Fibroblast of lung (primary cell): ENCODE measurements around the gene NMT1. TPM values are rescaled to one million over a fixed set of nuclear protein-coding genes. Genes with fewer than 3 reads are reported as not detected.

Experiments used
- DNase-seq, 2 donors: peaks; one replicate each; pipeline versions ENCODE4 v3.0.0 to v3.0.0-alpha.2; 2010; ENCODE audit warnings: low read depth in 2 of 2
- H2AFZ ChIP-seq: 2 replicates; pipeline ENCODE4 v1.5.1; 2012; ENCODE audit warnings: low read length, control low read depth, inconsistent platforms
- H3K27ac ChIP-seq: 2 replicates; pipeline ENCODE4 v1.5.1; 2011; ENCODE audit warnings: low read length, control low read depth; ENCODE audit not compliant: insufficient read depth
- H3K27me3 ChIP-seq: 2 replicates; pipeline ENCODE4 v1.5.1; 2011; ENCODE audit warnings: mild to moderate bottlenecking, low read length; ENCODE audit not compliant: control insufficient read depth, insufficient read depth
- H3K36me3 ChIP-seq: 2 replicates; pipeline ENCODE4 v1.5.1; 2011; ENCODE audit warnings: low read length; ENCODE audit not compliant: control insufficient read depth, insufficient read depth
- H3K4me1 ChIP-seq: 2 replicates; pipeline ENCODE4 v1.5.1; 2011; ENCODE audit warnings: low read length; ENCODE audit not compliant: control insufficient read depth, insufficient read depth; ENCODE audit errors: extremely low read depth
- H3K4me2 ChIP-seq: 2 replicates; pipeline ENCODE4 v1.5.1; 2011; ENCODE audit warnings: low read length, control low read depth; ENCODE audit not compliant: insufficient read depth; ENCODE audit errors: extremely low read depth
- H3K4me3 ChIP-seq, 4 experiments: fragments of 200-600 bp in 1 of 4; sonication (generic) in 1 of 4; replicated peaks in 1 of 4; 2 replicates each; pipeline ENCODE4 v1.5.1; 2011 to 2016; ENCODE audit warnings: low read length in 4 of 4, low read depth in 3 of 4, mild to moderate bottlenecking in 3 of 4, control low read depth in 2 of 4, inconsistent platforms in 1 of 4, mixed read lengths in 1 of 4; ENCODE audit not compliant: insufficient read depth in 1 of 4; ENCODE audit errors: control extremely low read depth in 1 of 4
- H3K79me2 ChIP-seq: 2 replicates; pipeline ENCODE4 v1.5.1; 2012; ENCODE audit warnings: mild to moderate bottlenecking, low read length, inconsistent platforms; ENCODE audit not compliant: control insufficient read depth, insufficient read depth
- H3K9ac ChIP-seq: 2 replicates; pipeline ENCODE4 v1.5.1; 2011; ENCODE audit warnings: mild to moderate bottlenecking, low read length, control low read depth; ENCODE audit not compliant: insufficient read depth
- H3K9me3 ChIP-seq: 2 replicates; pipeline ENCODE4 v1.5.1; 2012; ENCODE audit warnings: low read depth, low read length; ENCODE audit not compliant: control insufficient read depth, insufficient read depth
- H4K20me1 ChIP-seq: 2 replicates; pipeline ENCODE4 v1.5.1; 2011; ENCODE audit warnings: low read length; ENCODE audit not compliant: control insufficient read depth, insufficient read depth; ENCODE audit errors: extremely low read depth
- EZH2 ChIP-seq: IDR thresholded peaks from 2 replicates; pipeline ENCODE4 v1.5.1; 2012; ENCODE audit warnings: low read length, control low read depth, mild to moderate bottlenecking; ENCODE audit errors: missing control alignments
- polyA plus RNA-seq, 2 donors: library from polyadenylated mRNA; depleted of rRNA in 1 of 2; stranded (reverse) in 1 of 2; unstranded in 1 of 2; fragments of >200 nt; gene quantifications; 2 replicates each; pipeline ENCODE4 v1.2.1, GENCODE V29; 2011 to 2012; ENCODE audit warnings: missing spikeins in 1 of 2
- total RNA-seq: library from RNA; depleted of rRNA; stranded (reverse); fragments of >200 nt; gene quantifications from 2 replicates; pipeline ENCODE4 v1.2.1, GENCODE V29; 2014
- TF ChIP-seq, protein P1 (sequence below), 2 donors: IDR thresholded peaks in 1 of 2; conservative IDR thresholded peaks in 1 of 2; 1 replicate in 1 of 2; 2 replicates in 1 of 2; pipeline ENCODE4 v1.5.1; 2011 to 2012; ENCODE audit warnings: low read length in 2 of 2, control low read depth in 1 of 2, inconsistent platforms in 1 of 2, low read depth in 1 of 2, mild to moderate bottlenecking in 1 of 2

NMT1 gene
- total and polyA plus RNA-seq, 2 donors (not counting 1 experiment from before 2014, with no cell fraction given): 46.2 to 124 TPM

DNA sequence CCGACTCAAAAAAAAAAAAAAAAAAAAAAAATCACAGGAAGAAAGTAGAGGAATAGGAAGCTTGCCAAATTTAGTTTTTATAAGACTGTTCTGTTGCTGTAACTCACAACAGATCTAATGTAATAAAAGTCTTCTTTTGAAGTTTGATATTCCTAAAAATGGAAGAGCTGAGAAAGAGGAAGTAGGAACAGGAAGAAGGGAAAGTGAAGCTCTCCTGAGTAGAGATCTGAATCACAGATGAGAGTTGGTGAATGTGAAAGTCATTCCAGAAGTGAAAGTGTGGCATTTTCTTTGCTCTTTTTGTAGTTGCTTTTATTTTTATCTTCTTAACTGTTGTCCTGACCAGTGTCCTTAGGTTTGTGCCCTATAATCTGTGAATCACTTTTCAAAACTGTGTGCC, 2.1 kb downstream of the NMT1 start:
- Histone ChIP-seq H3K27me3 (no peaks in the 10 kb centered on the region), H2AFZ (no peak overlapping the region), H3K4me2 (peak overlapping the region; percentile 34), H3K27ac (no peak overlapping the region), H3K4me1 (peaks cover 11% of the 10 kb centered on the region), H3K36me3 (no peaks in the 10 kb centered on the region), H3K4me3 (peak overlapping the region in 1 of 4 experiments; percentile 10), H3K9me3 (no peaks in the 10 kb centered on the region), H3K9ac (no peak overlapping the region), H4K20me1 (no peaks in the 10 kb centered on the region), H3K79me2 (peaks cover 77% of the 10 kb centered on the region)
- TF ChIP-seq EZH2: no peak
- TF ChIP-seq, protein P1, sequence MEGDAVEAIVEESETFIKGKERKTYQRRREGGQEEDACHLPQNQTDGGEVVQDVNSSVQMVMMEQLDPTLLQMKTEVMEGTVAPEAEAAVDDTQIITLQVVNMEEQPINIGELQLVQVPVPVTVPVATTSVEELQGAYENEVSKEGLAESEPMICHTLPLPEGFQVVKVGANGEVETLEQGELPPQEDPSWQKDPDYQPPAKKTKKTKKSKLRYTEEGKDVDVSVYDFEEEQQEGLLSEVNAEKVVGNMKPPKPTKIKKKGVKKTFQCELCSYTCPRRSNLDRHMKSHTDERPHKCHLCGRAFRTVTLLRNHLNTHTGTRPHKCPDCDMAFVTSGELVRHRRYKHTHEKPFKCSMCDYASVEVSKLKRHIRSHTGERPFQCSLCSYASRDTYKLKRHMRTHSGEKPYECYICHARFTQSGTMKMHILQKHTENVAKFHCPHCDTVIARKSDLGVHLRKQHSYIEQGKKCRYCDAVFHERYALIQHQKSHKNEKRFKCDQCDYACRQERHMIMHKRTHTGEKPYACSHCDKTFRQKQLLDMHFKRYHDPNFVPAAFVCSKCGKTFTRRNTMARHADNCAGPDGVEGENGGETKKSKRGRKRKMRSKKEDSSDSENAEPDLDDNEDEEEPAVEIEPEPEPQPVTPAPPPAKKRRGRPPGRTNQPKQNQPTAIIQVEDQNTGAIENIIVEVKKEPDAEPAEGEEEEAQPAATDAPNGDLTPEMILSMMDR (conservative IDR thresholded peaks at IDR 0.05 in 1 of 2, IDR thresholded peaks at IDR 0.05 in 1 of 2; ENCODE audit: low read depth in 1 of 2, low read length in 2 of 2): no peak
- DNase-seq: no peak

DNA sequence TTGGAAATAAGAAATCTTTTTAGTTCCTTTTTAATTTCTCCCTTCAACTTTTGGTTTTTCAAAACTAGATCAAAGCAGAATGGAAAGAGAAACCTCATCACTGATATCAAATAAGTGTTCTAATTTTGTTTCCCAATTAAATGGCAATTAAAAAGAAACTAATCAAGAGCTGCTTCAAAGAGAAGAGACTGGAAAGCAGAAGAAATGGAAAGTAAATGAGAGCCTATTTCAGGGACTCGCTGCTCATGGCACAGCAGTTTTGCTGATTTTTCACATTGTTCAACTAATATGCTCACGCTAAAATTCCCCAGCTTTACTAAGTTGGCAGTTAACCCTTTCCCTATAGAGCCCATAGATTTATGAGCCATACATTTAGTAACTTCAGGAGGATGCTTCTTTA, 6.5 kb downstream of the NMT1 start:
- H3K27ac ChIP-seq: no peak overlapping the region
- H3K79me2 ChIP-seq: peaks cover 79% of the 10 kb centered on the region
- H4K20me1 ChIP-seq: no peaks in the 10 kb centered on the region
- no peak overlapping the region for H3K4me2 ChIP-seq
- peaks cover 2% of the 10 kb centered on the region for H3K36me3 ChIP-seq
- H3K4me1 ChIP-seq: peaks cover 3% of the 10 kb centered on the region
- H3K9me3 ChIP-seq: no peaks in the 10 kb centered on the region
- H3K4me3 ChIP-seq: no peak overlapping the region
- TF ChIP-seq, protein P1 (conservative IDR thresholded peaks at IDR 0.05 in 1 of 2, IDR thresholded peaks at IDR 0.05 in 1 of 2; ENCODE audit: low read depth in 1 of 2, low read length in 2 of 2): no peak
- TF ChIP-seq EZH2: no peak
- no peaks in the 10 kb centered on the region for H3K27me3 ChIP-seq
- H3K9ac ChIP-seq: no peak overlapping the region
- H2AFZ ChIP-seq: no peak overlapping the region
- DNase-seq: no peak

DNA sequence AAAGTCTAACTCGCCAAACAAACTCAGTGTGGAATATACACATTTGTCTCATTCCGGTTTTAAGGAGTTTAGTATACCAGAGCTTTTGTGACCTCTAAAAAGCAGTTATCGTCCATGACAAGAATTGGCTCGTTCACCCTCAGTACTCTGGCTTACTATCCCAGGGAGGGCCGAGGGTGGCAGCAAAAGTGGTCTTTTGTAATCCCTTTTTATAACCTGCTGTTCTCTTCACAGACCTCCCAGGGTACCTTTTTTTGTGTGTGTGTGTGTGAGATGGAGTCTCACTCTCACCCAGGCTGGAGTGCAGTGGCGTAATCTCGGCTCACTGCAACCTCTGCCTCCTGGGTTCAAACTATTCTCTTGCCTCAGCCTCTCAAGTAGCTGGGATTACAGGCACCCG, 8.9 kb downstream of the NMT1 start:
- H2AFZ ChIP-seq: no peak overlapping the region
- H3K79me2 ChIP-seq: peaks cover 68% of the 10 kb centered on the region
- H3K27ac ChIP-seq: no peak overlapping the region
- TF ChIP-seq EZH2: no peak
- TF ChIP-seq, protein P1 (conservative IDR thresholded peaks at IDR 0.05 in 1 of 2, IDR thresholded peaks at IDR 0.05 in 1 of 2; ENCODE audit: low read depth in 1 of 2, low read length in 2 of 2): no peak
- H3K27me3 ChIP-seq: no peaks in the 10 kb centered on the region
- no peaks in the 10 kb centered on the region for H3K9me3 ChIP-seq
- no peak overlapping the region for H3K4me3 ChIP-seq
- no peak for DNase-seq
- H3K4me1 ChIP-seq: no peaks in the 10 kb centered on the region
- peaks cover 2% of the 10 kb centered on the region for H3K36me3 ChIP-seq
- no peak overlapping the region for H3K9ac ChIP-seq
- no peak overlapping the region for H3K4me2 ChIP-seq
- no peaks in the 10 kb centered on the region for H4K20me1 ChIP-seq
